Panc1 (cell line): Measurements from ENCODE around the gene TMEM38A. TPM values are rescaled to one million over a fixed set of nuclear protein-coding genes. Genes with fewer than 3 reads are reported as not detected.

Experiments
- ATAC-seq: fragments of 200-7000 bp; cut with Tn5 transposase; 2 replicates; pipeline ENCODE4 v1.9.1; 2020; ENCODE audit warnings: mild to moderate bottlenecking, moderate library complexity
- BruUV-seq: library from RNA; stranded (reverse); fragments of 400-500 nt; replicated peaks from 2 replicates; lab custom pipeline; 2021; lab: Mats Ljungman, UMichigan
- CTCF ChIA-PET: fragments of 300-600 bp; sonication (Branson Sonifier 250); formaldehyde crosslinking; loops from one replicate; lab custom pipeline; 2022; ENCODE audit warnings: antibody characterized with exemption; lab: Charles Lee
- POLR2A ChIA-PET: fragments of 300-600 bp; sonication (Branson Sonifier 250); formaldehyde crosslinking; loops from one replicate; lab custom pipeline; 2022; ENCODE audit warnings: antibody characterized with exemption; lab: Charles Lee
- DNase-seq: peaks from one replicate; pipeline ENCODE4 v3.0.0-alpha.2; 2010; ENCODE audit warnings: low read depth, low spot score
- H3K27ac ChIP-seq: 2 replicates; pipeline ENCODE4 v1.5.1; 2011; ENCODE audit warnings: mild to moderate bottlenecking, low read length, inconsistent platforms
- H3K27me3 ChIP-seq: fragments of 200-500 bp; sonication (Bioruptor generic); 2 replicates; pipeline ENCODE4 v1.6.0; 2014; ENCODE audit warnings: low read length, inconsistent platforms; ENCODE audit not compliant: control insufficient read depth, insufficient read depth
- H3K36me3 ChIP-seq: fragments of 200-500 bp; sonication (Bioruptor generic); 2 replicates; pipeline ENCODE4 v1.5.1; 2014; ENCODE audit warnings: inconsistent platforms, mild to moderate bottlenecking, low read length, moderate library complexity; ENCODE audit not compliant: control insufficient read depth, insufficient read depth
- H3K4me1 ChIP-seq: 2 replicates; pipeline ENCODE4 v1.5.1; 2011; ENCODE audit warnings: inconsistent platforms, mild to moderate bottlenecking, low read length, moderate library complexity; ENCODE audit not compliant: control insufficient read depth, insufficient read depth
- H3K4me3 ChIP-seq, 2 experiments: 2 replicates each; pipeline ENCODE4 v1.5.1; 2011 to 2012; ENCODE audit warnings: low read depth in 2 of 2, low read length in 2 of 2, mild to moderate bottlenecking in 2 of 2, inconsistent platforms in 1 of 2, moderate library complexity in 1 of 2
- H3K9me3 ChIP-seq: fragments of 200-500 bp; sonication (Bioruptor generic); 2 replicates; pipeline ENCODE4 v1.5.1; 2014; ENCODE audit warnings: low read depth, mild to moderate bottlenecking, inconsistent platforms, low read length, moderate library complexity; ENCODE audit not compliant: control insufficient read depth, insufficient read depth
- POLR2AphosphoS5 ChIP-seq: IDR thresholded peaks from 2 replicates; pipeline ENCODE4 v1.6.1; 2012; ENCODE audit warnings: mild to moderate bottlenecking, low read depth, low read length, moderate library complexity
- SIN3A ChIP-seq: IDR thresholded peaks from 2 replicates; pipeline ENCODE4 v1.6.1; 2012; ENCODE audit warnings: low read depth, mild to moderate bottlenecking, low read length, moderate library complexity, borderline replicate concordance; ENCODE audit not compliant: insufficient read depth
- TCF7L2 ChIP-seq: IDR thresholded peaks from 2 replicates; pipeline ENCODE4 v1.6.1; 2011; ENCODE audit warnings: mild to moderate bottlenecking, low read depth, low read length, inconsistent platforms
- in situ Hi-C: cut with HindIII; loops from 2 replicates; pipeline ENCODE4 v1.10.0; 2016; ENCODE audit warnings: low sequenced_read_pairs, low pct_unique_long_range_greater_than_20kb
- intact Hi-C: fragments of 100-400 bp; cut with micrococcal nuclease; formaldehyde crosslinking; loops from one replicate; pipeline ENCODE4 v1.10.0; 2022; ENCODE audit not compliant: unreplicated experiment
- total RNA-seq: library from RNA; stranded (reverse); gene quantifications from one replicate; pipeline ENCODE4 v1.2.1, GENCODE V29; 2021; ENCODE audit not compliant: unreplicated experiment
- TF ChIP-seq, protein P1 (sequence below), 2 experiments: IDR thresholded peaks; 2 replicates each; pipeline ENCODE4 v1.6.1; 2011 to 2012; ENCODE audit warnings: low read depth in 2 of 2, control low read depth in 1 of 2, low read length in 1 of 2, mild to moderate bottlenecking in 1 of 2, moderate library complexity in 1 of 2; ENCODE audit not compliant: insufficient read depth in 1 of 2
- TF ChIP-seq, protein P2 (sequence below): fragments of 450-650 bp; IDR thresholded peaks from 2 replicates; pipeline ENCODE4 v1.5.1; 2017; ENCODE audit warnings: mild to moderate bottlenecking

TMEM38A gene
- total RNA-seq, 1 experiment from 2014 or later: 8.4 TPM

DNA sequence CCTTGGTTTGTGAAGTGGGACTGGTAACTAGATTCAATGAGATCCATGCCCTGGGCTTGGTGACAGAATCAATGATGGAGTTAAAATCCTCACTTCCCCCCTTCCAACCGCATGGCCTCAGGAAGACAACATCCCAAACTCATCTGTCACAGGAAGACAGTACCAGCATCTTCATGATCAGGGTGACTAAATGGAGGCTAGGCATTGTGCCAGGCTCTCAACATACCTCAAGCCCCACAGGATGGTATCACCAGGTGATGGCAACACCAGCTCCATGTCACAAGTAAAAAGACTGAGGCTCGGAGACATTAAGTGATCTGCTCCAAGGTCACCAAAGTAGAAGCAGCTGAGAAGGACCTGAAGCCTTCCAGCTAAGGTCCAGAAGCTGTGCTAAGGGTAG, 47.1 kb upstream of the TMEM38A start:
- TF ChIP-seq SIN3A (no peak), POLR2AphosphoS5 (no peak)
- TF ChIP-seq, protein P1, sequence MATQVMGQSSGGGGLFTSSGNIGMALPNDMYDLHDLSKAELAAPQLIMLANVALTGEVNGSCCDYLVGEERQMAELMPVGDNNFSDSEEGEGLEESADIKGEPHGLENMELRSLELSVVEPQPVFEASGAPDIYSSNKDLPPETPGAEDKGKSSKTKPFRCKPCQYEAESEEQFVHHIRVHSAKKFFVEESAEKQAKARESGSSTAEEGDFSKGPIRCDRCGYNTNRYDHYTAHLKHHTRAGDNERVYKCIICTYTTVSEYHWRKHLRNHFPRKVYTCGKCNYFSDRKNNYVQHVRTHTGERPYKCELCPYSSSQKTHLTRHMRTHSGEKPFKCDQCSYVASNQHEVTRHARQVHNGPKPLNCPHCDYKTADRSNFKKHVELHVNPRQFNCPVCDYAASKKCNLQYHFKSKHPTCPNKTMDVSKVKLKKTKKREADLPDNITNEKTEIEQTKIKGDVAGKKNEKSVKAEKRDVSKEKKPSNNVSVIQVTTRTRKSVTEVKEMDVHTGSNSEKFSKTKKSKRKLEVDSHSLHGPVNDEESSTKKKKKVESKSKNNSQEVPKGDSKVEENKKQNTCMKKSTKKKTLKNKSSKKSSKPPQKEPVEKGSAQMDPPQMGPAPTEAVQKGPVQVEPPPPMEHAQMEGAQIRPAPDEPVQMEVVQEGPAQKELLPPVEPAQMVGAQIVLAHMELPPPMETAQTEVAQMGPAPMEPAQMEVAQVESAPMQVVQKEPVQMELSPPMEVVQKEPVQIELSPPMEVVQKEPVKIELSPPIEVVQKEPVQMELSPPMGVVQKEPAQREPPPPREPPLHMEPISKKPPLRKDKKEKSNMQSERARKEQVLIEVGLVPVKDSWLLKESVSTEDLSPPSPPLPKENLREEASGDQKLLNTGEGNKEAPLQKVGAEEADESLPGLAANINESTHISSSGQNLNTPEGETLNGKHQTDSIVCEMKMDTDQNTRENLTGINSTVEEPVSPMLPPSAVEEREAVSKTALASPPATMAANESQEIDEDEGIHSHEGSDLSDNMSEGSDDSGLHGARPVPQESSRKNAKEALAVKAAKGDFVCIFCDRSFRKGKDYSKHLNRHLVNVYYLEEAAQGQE (IDR thresholded peaks at IDR 0.05; ENCODE audit: insufficient read depth in 1 of 2, low read depth in 2 of 2, low read length in 1 of 2): no peak
- TF ChIP-seq, protein P2, sequence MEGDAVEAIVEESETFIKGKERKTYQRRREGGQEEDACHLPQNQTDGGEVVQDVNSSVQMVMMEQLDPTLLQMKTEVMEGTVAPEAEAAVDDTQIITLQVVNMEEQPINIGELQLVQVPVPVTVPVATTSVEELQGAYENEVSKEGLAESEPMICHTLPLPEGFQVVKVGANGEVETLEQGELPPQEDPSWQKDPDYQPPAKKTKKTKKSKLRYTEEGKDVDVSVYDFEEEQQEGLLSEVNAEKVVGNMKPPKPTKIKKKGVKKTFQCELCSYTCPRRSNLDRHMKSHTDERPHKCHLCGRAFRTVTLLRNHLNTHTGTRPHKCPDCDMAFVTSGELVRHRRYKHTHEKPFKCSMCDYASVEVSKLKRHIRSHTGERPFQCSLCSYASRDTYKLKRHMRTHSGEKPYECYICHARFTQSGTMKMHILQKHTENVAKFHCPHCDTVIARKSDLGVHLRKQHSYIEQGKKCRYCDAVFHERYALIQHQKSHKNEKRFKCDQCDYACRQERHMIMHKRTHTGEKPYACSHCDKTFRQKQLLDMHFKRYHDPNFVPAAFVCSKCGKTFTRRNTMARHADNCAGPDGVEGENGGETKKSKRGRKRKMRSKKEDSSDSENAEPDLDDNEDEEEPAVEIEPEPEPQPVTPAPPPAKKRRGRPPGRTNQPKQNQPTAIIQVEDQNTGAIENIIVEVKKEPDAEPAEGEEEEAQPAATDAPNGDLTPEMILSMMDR: no peak
- DNase-seq: no peak
- Histone ChIP-seq H3K9me3 (no peaks in the 10 kb centered on the region), H3K4me1 (no peaks in the 10 kb centered on the region), H3K27me3 (no peaks in the 10 kb centered on the region), H3K27ac (no peak overlapping the region), H3K36me3 (no peaks in the 10 kb centered on the region), H3K4me3 (no peak overlapping the region)
- ChIA-PET POLR2A (no interaction called here), CTCF (interaction anchor here (0.6 kb wide), 1 partner anchor 71 kb away, joined by 10 read pairs; no protein-coding TSS in a partner anchor)
- intact Hi-C loops (no loop called here), in situ Hi-C loops (no loop called here)
- no TSS peak for BruUV-seq
- no peak for ATAC-seq

GRCh38 chr19:16614941-16615340, 46.0 kb upstream of the TMEM38A start:
- Histone ChIP-seq H3K27me3 (no peaks in the 10 kb centered on the region), H3K36me3 (no peaks in the 10 kb centered on the region), H3K4me1 (no peaks in the 10 kb centered on the region), H3K27ac (no peak overlapping the region), H3K9me3 (no peaks in the 10 kb centered on the region), H3K4me3 (no peak overlapping the region)
- ATAC-seq: no peak
- DNase-seq: no peak
- BruUV-seq: no TSS peak
- TF ChIP-seq, protein P1 (IDR thresholded peaks at IDR 0.05; ENCODE audit: insufficient read depth in 1 of 2, low read depth in 2 of 2, low read length in 1 of 2): no peak
- no peak for TF ChIP-seq POLR2AphosphoS5
- no peak for TF ChIP-seq TCF7L2
- TF ChIP-seq, protein P2: no peak
- no peak for TF ChIP-seq SIN3A
- intact Hi-C loops: no loop called here
- ChIA-PET CTCF (no interaction called here), POLR2A (interaction anchor here (0.7 kb wide), 1 partner anchor 342 kb away, joined by 7 read pairs; no protein-coding TSS in a partner anchor)
- in situ Hi-C loops: no loop called here
